ENCODE data around the gene FBXL13. TPM values are rescaled to one million over a fixed set of nuclear protein-coding genes. Genes with fewer than 3 reads are reported as not detected.
"Not testable (repeated sequence)": the region's sequence is repeated elsewhere in the genome, so short reads cannot be mapped to it uniquely, and the experiment has no call there.

Gene FBXL13
- total RNA-seq, 1 donor from 2014 or later: 4.0 TPM

GRCh38 chr7:103068414-103069403 lies 5.9 kb downstream of the FBXL13 start:
- peaks cover 5% of the 10 kb centered on the region for H3K36me3 Mint-ChIP-seq
- peaks cover 1% of the 10 kb centered on the region for H3K4me1 Mint-ChIP-seq (ENCODE audit: unreplicated experiment)
- H3K9me3 Mint-ChIP-seq: peaks cover 8% of the 10 kb centered on the region
- no peak for DNase-seq (ENCODE audit: extremely low spot score, unreplicated experiment)
- TF ChIP-seq CTCF (conservative IDR thresholded peaks at IDR 0.05): no peak
- H3K27ac Mint-ChIP-seq: no peak overlapping the region
- H3K4me3 Mint-ChIP-seq: no peak overlapping the region
- H3K27me3 Mint-ChIP-seq: no peaks in the 10 kb centered on the region

GRCh38 chr7:103065667-103066066 lies 8.9 kb downstream of the FBXL13 start:
- no peaks in the 10 kb centered on the region for H3K27me3 Mint-ChIP-seq
- no peak for DNase-seq (ENCODE audit: extremely low spot score, unreplicated experiment)
- peak; percentile 66 for TF ChIP-seq CTCF (conservative IDR thresholded peaks at IDR 0.05)
- H3K27ac Mint-ChIP-seq: no peak overlapping the region
- peaks cover 5% of the 10 kb centered on the region for H3K36me3 Mint-ChIP-seq
- peaks cover 5% of the 10 kb centered on the region for H3K4me1 Mint-ChIP-seq (ENCODE audit: unreplicated experiment)
- H3K9me3 Mint-ChIP-seq: peaks cover 8% of the 10 kb centered on the region
- no peak overlapping the region for H3K4me3 Mint-ChIP-seq

- DNase-seq (ENCODE audit: extremely low spot score, unreplicated experiment): no peak
- peaks cover 5% of the 10 kb centered on the region for H3K36me3 Mint-ChIP-seq
- peaks cover 5% of the 10 kb centered on the region for H3K4me1 Mint-ChIP-seq (ENCODE audit: unreplicated experiment)
- H3K9me3 Mint-ChIP-seq: peaks cover 8% of the 10 kb centered on the region
- H3K4me3 Mint-ChIP-seq: no peak overlapping the region
- TF ChIP-seq CTCF (conservative IDR thresholded peaks at IDR 0.05): no peak
- H3K27me3 Mint-ChIP-seq: no peaks in the 10 kb centered on the region
- no peak overlapping the region for H3K27ac Mint-ChIP-seq
Measured at GRCh38 chr7:103063895-103064294, 10.7 kb downstream of the FBXL13 start.

GRCh38 chr7:103059471-103059870 lies 15.1 kb downstream of the FBXL13 start:
- Mint-ChIP-seq H3K27ac (no peak overlapping the region), H3K27me3 (no peaks in the 10 kb centered on the region), H3K4me3 (no peak overlapping the region), H3K9me3 (no peaks in the 10 kb centered on the region), H3K4me1 (ENCODE audit: unreplicated experiment) (peaks cover 5% of the 10 kb centered on the region), H3K36me3 (peaks cover 6% of the 10 kb centered on the region)
- DNase-seq (ENCODE audit: extremely low spot score, unreplicated experiment): no peak
- TF ChIP-seq CTCF (conservative IDR thresholded peaks at IDR 0.05): no peak

GRCh38 chr7:103058122-103058521 lies 16.5 kb downstream of the FBXL13 start:
- Mint-ChIP-seq H3K36me3 (peaks cover 13% of the 10 kb centered on the region), H3K9me3 (no peaks in the 10 kb centered on the region), H3K4me1 (ENCODE audit: unreplicated experiment) (peaks cover 5% of the 10 kb centered on the region), H3K4me3 (no peak overlapping the region), H3K27me3 (no peaks in the 10 kb centered on the region), H3K27ac (no peak overlapping the region)
- TF ChIP-seq CTCF (conservative IDR thresholded peaks at IDR 0.05): no peak
- no peak for DNase-seq (ENCODE audit: extremely low spot score, unreplicated experiment)

- H3K27me3 Mint-ChIP-seq; H3K4me1 Mint-ChIP-seq (ENCODE audit: unreplicated experiment); H3K27ac Mint-ChIP-seq; H3K9me3 Mint-ChIP-seq; DNase-seq (ENCODE audit: extremely low spot score, unreplicated experiment); H3K4me3 Mint-ChIP-seq: not testable (repeated sequence)
- H3K36me3 Mint-ChIP-seq: peaks cover 14% of the 10 kb centered on the region
Measured at GRCh38 chr7:103056006-103056405, 18.6 kb downstream of the FBXL13 start.

Data from type B pancreatic cell (in vitro differentiated cells).